ENCODE data around the gene OAF. TPM values are rescaled to one million over a fixed set of nuclear protein-coding genes. Genes with fewer than 3 reads are reported as not detected.

OAF gene
- total RNA-seq, 1 donor from 2014 or later, result 216 TPM

GRCh38 chr11:120185706-120186455 lies 25.0 kb upstream of the OAF start:
- H3K4me3 ChIP-seq, result no peak overlapping the region
- TF ChIP-seq CTCF (IDR thresholded peaks at IDR 0.05), result no peak
- intact Hi-C loops (cut with DNase I), result no loop called here
- no peaks in the 10 kb centered on the region for H3K36me3 ChIP-seq
- no peaks in the 10 kb centered on the region for H3K27me3 ChIP-seq
- no peak overlapping the region for H3K27ac ChIP-seq
- no peaks in the 10 kb centered on the region for H3K4me1 ChIP-seq
- no peak for DNase-seq (ENCODE audit: low spot score in 2 of 2)
- H3K9me3 ChIP-seq, result no peaks in the 10 kb centered on the region

GRCh38 chr11:120186456-120186773 lies 24.4 kb upstream of the OAF start:
- Histone ChIP-seq H3K27ac (no peak overlapping the region), H3K36me3 (no peaks in the 10 kb centered on the region), H3K4me1 (no peaks in the 10 kb centered on the region), H3K9me3 (no peaks in the 10 kb centered on the region), H3K27me3 (no peaks in the 10 kb centered on the region), H3K4me3 (no peak overlapping the region)
- intact Hi-C loops (cut with DNase I), result no loop called here
- peak in 1 of 2 donors; percentile 46 for DNase-seq (ENCODE audit: low spot score in 2 of 2)
- no peak for TF ChIP-seq CTCF (IDR thresholded peaks at IDR 0.05)

- Histone ChIP-seq H3K4me1 (no peaks in the 10 kb centered on the region), H3K27me3 (no peaks in the 10 kb centered on the region), H3K27ac (no peak overlapping the region), H3K4me3 (no peak overlapping the region), H3K9me3 (no peaks in the 10 kb centered on the region), H3K36me3 (no peaks in the 10 kb centered on the region)
- peak in 1 of 2 donors; percentile 48 for DNase-seq (ENCODE audit: low spot score in 2 of 2)
- TF ChIP-seq CTCF (IDR thresholded peaks at IDR 0.05), result no peak
- intact Hi-C loops (cut with DNase I), result no loop called here
These were observed 23.8 kb upstream of the OAF start for GRCh38 chr11:120186774-120187591.

GRCh38 chr11:120188371-120188770 lies 22.5 kb upstream of the OAF start:
- H3K36me3 ChIP-seq, result no peaks in the 10 kb centered on the region
- no peaks in the 10 kb centered on the region for H3K27me3 ChIP-seq
- H3K4me3 ChIP-seq, result no peak overlapping the region
- no peaks in the 10 kb centered on the region for H3K9me3 ChIP-seq
- intact Hi-C loops (cut with DNase I), result no loop called here
- H3K4me1 ChIP-seq, result no peaks in the 10 kb centered on the region
- no peak overlapping the region for H3K27ac ChIP-seq
- peak in 1 of 2 donors; percentile 44 for DNase-seq (ENCODE audit: low spot score in 2 of 2)
- TF ChIP-seq CTCF (IDR thresholded peaks at IDR 0.05), result no peak

GRCh38 chr11:120188811-120189455 lies 21.9 kb upstream of the OAF start:
- Histone ChIP-seq H3K4me1 (no peaks in the 10 kb centered on the region), H3K36me3 (no peaks in the 10 kb centered on the region), H3K4me3 (no peak overlapping the region), H3K27ac (no peak overlapping the region), H3K27me3 (no peaks in the 10 kb centered on the region), H3K9me3 (no peaks in the 10 kb centered on the region)
- TF ChIP-seq CTCF (IDR thresholded peaks at IDR 0.05), result no peak
- DNase-seq (ENCODE audit: low spot score in 2 of 2), result peak in 1 of 2 donors; percentile 35
- intact Hi-C loops (cut with DNase I), result no loop called here

Data from ascending aorta (tissue), 2 donors.